T-cell (primary cell): ENCODE results near the gene NFRKB. TPM values are rescaled to one million over a fixed set of nuclear protein-coding genes. Genes with fewer than 3 reads are reported as not detected.

ENCODE experiments used
- ATAC-seq, 4 experiments: fragments of 200-7000 bp in 3 of 4; fragments of 150-1000 bp in 1 of 4; cut with Tn5 transposase; replicated peaks in 1 of 4; 1 replicate in 3 of 4; 2 replicates in 1 of 4; pipeline ENCODE4 v1.10.0; 2021; ENCODE audit warnings: moderate library complexity in 3 of 4, mild to moderate bottlenecking in 2 of 4, moderate number of reproducible peaks in 1 of 4
- CTCF ChIA-PET, 2 donors: fragments of 300-600 bp; sonication (Branson Sonifier 250); formaldehyde crosslinking; loops; one replicate each; lab custom pipeline; 2022; ENCODE audit warnings: antibody characterized with exemption in 2 of 2; lab: Charles Lee
- POLR2A ChIA-PET, 2 donors: fragments of 300-600 bp; sonication (Branson Sonifier 250); formaldehyde crosslinking; loops; one replicate each; lab custom pipeline; 2022; ENCODE audit warnings: antibody characterized with exemption in 2 of 2; lab: Charles Lee
- DNase-seq, 35 experiments: peaks; one replicate each; pipeline versions ENCODE4 v3.0.0 to v3.0.0-alpha.2; 2013 to 2023
- H3K27ac ChIP-seq: one replicate; pipeline ENCODE4 v1.5.1; 2013; ENCODE audit warnings: low read length
- H3K27me3 ChIP-seq, 2 experiments: replicated peaks in 1 of 2; 1 replicate in 1 of 2; 2 replicates in 1 of 2; pipeline versions ENCODE4 v1.6.1 to v1.7.0; 2013; ENCODE audit warnings: low read length in 1 of 2, mixed read lengths in 1 of 2; ENCODE audit not compliant: control insufficient read depth in 2 of 2, insufficient read depth in 2 of 2; ENCODE audit errors: extremely low read depth in 1 of 2
- H3K36me3 ChIP-seq, 2 donors: 1 replicate in 1 of 2; 2 replicates in 1 of 2; pipeline versions ENCODE4 v1.6.1 to v1.7.0; 2013; ENCODE audit warnings: low read length in 1 of 2; ENCODE audit not compliant: control insufficient read depth in 2 of 2, insufficient read depth in 1 of 2; ENCODE audit errors: extremely low read depth in 1 of 2
- H3K4me1 ChIP-seq, 2 experiments: 1 replicate in 1 of 2; 2 replicates in 1 of 2; pipeline versions ENCODE4 v1.6.1 to v1.7.0; 2013; ENCODE audit warnings: low read length in 2 of 2, mixed read lengths in 1 of 2; ENCODE audit not compliant: insufficient read depth in 2 of 2, control insufficient read depth in 1 of 2; ENCODE audit errors: extremely low read depth in 1 of 2
- H3K4me3 ChIP-seq, 2 donors: 1 replicate in 1 of 2; 2 replicates in 1 of 2; pipeline versions ENCODE4 v1.5.1 to v1.7.0; 2013; ENCODE audit warnings: mild to moderate bottlenecking in 2 of 2, low read length in 1 of 2, moderate library complexity in 1 of 2; ENCODE audit not compliant: control insufficient read depth in 1 of 2; ENCODE audit errors: extremely low read depth in 1 of 2
- H3K9me3 ChIP-seq: 2 replicates; pipeline ENCODE4 v1.7.0; 2013
- H3K27ac Mint-ChIP-seq, 2 donors: one replicate each; pipeline ENCODE4 v1.8.0; 2020 to 2021; ENCODE audit warnings: mild to moderate bottlenecking in 2 of 2, mixed read lengths in 2 of 2
- H3K27me3 Mint-ChIP-seq, 2 donors: one replicate each; pipeline ENCODE4 v1.8.0; 2021 to 2022; ENCODE audit warnings: mixed read lengths in 2 of 2
- H3K36me3 Mint-ChIP-seq: one replicate; pipeline ENCODE4 v1.8.0; 2021; ENCODE audit warnings: mixed read lengths
- H3K4me1 Mint-ChIP-seq, 3 donors: one replicate each; pipeline ENCODE4 v1.8.0; 2020 to 2022; ENCODE audit warnings: mixed read lengths in 3 of 3, mild to moderate bottlenecking in 1 of 3
- H3K4me3 Mint-ChIP-seq, 3 donors: one replicate each; pipeline ENCODE4 v1.8.0; 2020 to 2022; ENCODE audit warnings: mild to moderate bottlenecking in 3 of 3, mixed read lengths in 3 of 3, moderate library complexity in 3 of 3
- H3K9me3 Mint-ChIP-seq, 3 donors: one replicate each; pipeline ENCODE4 v1.8.0; 2020 to 2022; ENCODE audit warnings: mixed read lengths in 3 of 3
- WGBS: methylation state at CpG from one replicate; pipeline ENCODE4 v1.1.5; 2013; ENCODE audit warnings: missing lambda C conversion rate; ENCODE audit not compliant: insufficient coverage; 5-methylcytosine and 5-hydroxymethylcytosine counted together
- total RNA-seq, 35 experiments: library from RNA in 6 of 35; stranded (reverse) in 6 of 35; fragments of 120-200 nt in 1 of 35; gene quantifications; one replicate each; pipeline versions ENCODE4 v1.2.1 to v1.2.4 and lab custom pipeline; 2013 to 2026

NFRKB gene
- total RNA-seq, 5 donors from 2014 or later (not counting 1 experiment from before 2014, with no cell fraction given) = 49.7 to 83.9 (median 65.9) TPM

DNA sequence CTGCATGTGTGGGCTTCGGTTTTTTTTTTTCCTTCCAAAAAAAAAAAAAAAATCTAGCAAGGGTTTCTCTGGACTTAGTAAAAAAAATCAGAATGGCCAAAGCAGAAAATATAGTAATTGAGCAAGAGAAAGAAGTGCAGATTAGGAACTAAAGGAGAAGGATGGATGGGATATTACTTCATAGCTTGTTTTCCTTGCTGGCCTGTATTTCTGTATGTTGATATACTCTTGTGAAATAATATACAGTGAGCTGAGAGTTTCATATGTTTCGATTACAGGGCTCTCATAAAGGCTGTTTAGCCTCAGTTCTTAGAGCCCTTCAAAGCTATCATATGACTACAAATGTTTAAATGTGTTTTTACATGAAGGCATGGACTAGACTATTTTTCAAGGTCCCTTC is 34.3 kb upstream of the NFRKB start:
- no peak overlapping the region for H3K4me3 Mint-ChIP-seq
- Histone ChIP-seq H3K27ac (no peak overlapping the region), H3K27me3 (no peaks in the 10 kb centered on the region), H3K9me3 (no peaks in the 10 kb centered on the region), H3K36me3 (peaks cover 3 to 28% of the 10 kb centered on the region in 2 donors), H3K4me3 (no peak overlapping the region), H3K4me1 (no peaks in the 10 kb centered on the region)
- no CpG with 5 or more reads among the region's 2 CpGs for WGBS
- no peaks in the 10 kb centered on the region for H3K4me1 Mint-ChIP-seq
- H3K27me3 Mint-ChIP-seq = no peaks in the 10 kb centered on the region
- H3K27ac Mint-ChIP-seq = no peak overlapping the region
- ChIA-PET CTCF (interaction anchor here (0.6 to 1.0 kb wide), 3 partner anchors 14 to 203 kb away, joined by 3 to 4 read pairs (median 3); no protein-coding TSS in a partner anchor), POLR2A (interaction anchor here in 1 of 2 donors (0.6 to 0.7 kb wide), 2 partner anchors 9 to 661 kb away, joined by 5 to 8 read pairs; no protein-coding TSS in a partner anchor)
- no peaks in the 10 kb centered on the region for H3K9me3 Mint-ChIP-seq
- ATAC-seq (no peak), DNase-seq (no peak)
- H3K36me3 Mint-ChIP-seq = peaks cover 49% of the 10 kb centered on the region

DNA sequence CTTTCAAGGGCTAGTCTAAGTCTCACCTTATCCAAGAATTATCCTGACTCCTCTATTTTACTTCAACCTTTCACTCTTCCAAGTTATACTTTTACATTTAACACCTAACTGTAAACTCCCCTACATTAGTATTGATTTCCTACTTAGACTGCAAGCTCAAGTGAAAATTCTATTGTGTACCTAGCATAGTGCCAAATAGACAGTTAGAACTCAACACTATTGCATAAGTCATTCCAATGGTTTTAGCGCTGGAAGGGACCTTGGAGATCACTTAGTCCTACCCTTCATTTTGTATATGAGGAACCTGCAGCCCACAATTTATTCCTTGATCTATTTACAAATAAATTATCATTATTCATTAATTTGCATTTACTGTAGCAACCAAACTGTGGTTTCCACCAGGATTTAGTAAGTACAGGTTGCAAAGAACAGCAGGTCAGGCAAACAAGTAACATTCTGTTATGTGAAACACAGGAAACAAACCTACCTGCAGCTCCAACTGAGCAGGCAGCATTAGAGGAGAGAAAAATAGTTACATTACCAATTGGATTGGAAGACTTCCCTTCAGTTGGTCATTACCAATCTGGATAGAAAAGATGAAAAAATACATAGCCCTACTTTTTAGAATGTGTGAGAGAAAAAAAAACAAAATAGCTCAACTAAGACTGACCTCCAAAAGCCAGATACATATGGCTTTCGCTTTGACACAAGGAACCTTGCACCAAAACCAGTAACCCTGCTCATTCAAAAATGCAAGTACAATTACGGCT is 33.7 kb upstream of the NFRKB start:
- Mint-ChIP-seq H3K4me3 (no peak overlapping the region), H3K27me3 (no peaks in the 10 kb centered on the region), H3K4me1 (no peaks in the 10 kb centered on the region), H3K27ac (no peak overlapping the region), H3K36me3 (peaks cover 46% of the 10 kb centered on the region), H3K9me3 (no peaks in the 10 kb centered on the region)
- Histone ChIP-seq H3K36me3 (peaks cover 3 to 29% of the 10 kb centered on the region in 2 donors), H3K27me3 (no peaks in the 10 kb centered on the region), H3K27ac (no peak overlapping the region), H3K4me1 (no peaks in the 10 kb centered on the region), H3K4me3 (no peak overlapping the region), H3K9me3 (no peaks in the 10 kb centered on the region)
- POLR2A ChIA-PET = interaction anchor here in 1 of 2 donors (0.6 to 0.7 kb wide), 2 partner anchors 10 to 660 kb away, joined by 5 to 8 read pairs; no protein-coding TSS in a partner anchor
- DNase-seq = no peak
- CTCF ChIA-PET = interaction anchor here (0.5 to 1.0 kb wide), 3 partner anchors 40 to 203 kb away, joined by 3 read pairs; no protein-coding TSS in a partner anchor
- WGBS = no CpG with 5 or more reads among the region's 3 CpGs
- no peak for ATAC-seq

DNA sequence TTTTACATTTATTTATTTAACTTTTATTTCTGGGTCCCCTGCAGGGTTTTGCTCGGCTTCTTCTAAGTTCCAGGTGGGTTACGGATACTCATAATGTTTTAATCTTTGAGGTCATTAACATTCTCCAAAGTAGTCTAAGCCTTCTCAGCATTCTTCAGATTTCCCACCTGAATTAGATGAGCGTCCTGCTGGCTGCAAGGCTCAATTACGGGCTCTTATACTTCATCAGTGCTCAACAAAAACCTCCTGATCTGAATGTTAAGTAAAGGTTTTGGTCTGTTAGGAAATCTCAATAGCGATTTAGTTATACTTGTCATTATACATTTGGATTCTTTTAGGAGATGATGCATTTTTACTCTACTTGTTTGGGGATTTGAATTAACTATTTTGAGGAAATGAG is 27.3 kb upstream of the NFRKB start:
- WGBS = no CpG with 5 or more reads among the region's 5 CpGs
- Mint-ChIP-seq H3K36me3 (peaks cover 21% of the 10 kb centered on the region), H3K4me3 (no peak overlapping the region), H3K27ac (peak overlapping the region; percentile 54 to 84), H3K9me3 (no peaks in the 10 kb centered on the region), H3K4me1 (peaks cover 7 to 11% (median 9%) of the 10 kb centered on the region in 3 donors), H3K27me3 (no peaks in the 10 kb centered on the region)
- Histone ChIP-seq H3K4me1 (peaks cover 0 to 7% of the 10 kb centered on the region in 2 experiments), H3K27ac (no peak overlapping the region), H3K9me3 (no peaks in the 10 kb centered on the region), H3K4me3 (no peak overlapping the region), H3K27me3 (no peaks in the 10 kb centered on the region), H3K36me3 (peaks cover 7 to 27% of the 10 kb centered on the region in 2 donors)
- POLR2A ChIA-PET = interaction anchor here in 1 of 2 donors (0.6 kb wide), 1 partner anchor 210 kb away, joined by 3 read pairs; no protein-coding TSS in a partner anchor
- no peak for ATAC-seq
- DNase-seq = no peak
- CTCF ChIA-PET = interaction anchor here (0.5 to 7.2 kb wide), 10 partner anchors 7 to 413 kb away, joined by 3 to 118 read pairs (median 6); no protein-coding TSS in a partner anchor

DNA sequence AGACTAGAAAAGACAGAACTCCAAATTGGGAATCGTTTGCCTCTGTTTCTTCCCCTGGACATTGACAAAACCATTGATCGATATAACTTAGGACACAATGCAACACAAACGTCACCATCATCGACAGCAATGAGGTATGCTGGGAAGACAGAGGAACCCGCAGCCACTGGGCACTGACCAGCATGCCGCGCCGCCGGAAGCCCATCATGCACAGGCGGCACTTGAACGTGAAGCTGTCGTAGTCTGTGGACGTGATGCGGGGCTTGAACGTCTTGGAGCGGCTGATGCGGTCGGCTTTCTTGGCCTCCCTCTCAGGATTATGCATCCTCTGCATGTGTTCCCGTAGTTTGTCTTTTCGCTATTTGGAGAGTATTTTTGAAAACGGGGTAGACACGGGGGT is 23.0 kb upstream of the NFRKB start:
- no peak for DNase-seq
- Histone ChIP-seq H3K27me3 (no peaks in the 10 kb centered on the region), H3K9me3 (no peaks in the 10 kb centered on the region), H3K4me3 (no peak overlapping the region), H3K36me3 (peaks cover 12 to 33% of the 10 kb centered on the region in 2 donors), H3K27ac (no peak overlapping the region), H3K4me1 (peaks cover 0 to 4% of the 10 kb centered on the region in 2 experiments)
- Mint-ChIP-seq H3K4me3 (no peak overlapping the region), H3K27me3 (no peaks in the 10 kb centered on the region), H3K4me1 (peaks cover 3 to 9% (median 6%) of the 10 kb centered on the region in 3 donors), H3K27ac (no peak overlapping the region), H3K9me3 (no peaks in the 10 kb centered on the region), H3K36me3 (peaks cover 26% of the 10 kb centered on the region)
- ATAC-seq = no peak
- WGBS = 97% methylated on average over 18 of the region's 22 CpGs
- ChIA-PET POLR2A (no interaction called here), CTCF (no interaction called here)

DNA sequence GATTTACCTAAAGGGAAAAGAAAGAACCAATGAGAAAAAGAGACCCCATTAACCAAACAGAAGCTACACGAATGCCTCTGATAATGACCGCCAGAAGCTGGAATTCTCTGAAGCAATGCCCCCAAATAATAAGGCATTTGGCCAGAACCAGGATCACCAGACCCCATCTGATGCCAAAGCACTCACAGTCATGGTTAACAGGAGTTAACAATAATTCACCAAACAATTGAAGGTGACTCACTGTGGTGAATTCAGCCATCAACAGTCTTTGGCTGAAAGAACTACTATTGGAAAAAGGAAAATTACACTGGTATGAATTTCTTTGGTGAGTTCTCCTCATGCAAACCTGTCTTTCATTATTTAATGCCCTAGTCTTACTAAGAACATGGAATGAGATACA is 21.9 kb upstream of the NFRKB start:
- Histone ChIP-seq H3K36me3 (peaks cover 12 to 27% of the 10 kb centered on the region in 2 donors), H3K9me3 (no peaks in the 10 kb centered on the region), H3K27me3 (no peaks in the 10 kb centered on the region), H3K4me1 (no peaks in the 10 kb centered on the region), H3K27ac (no peak overlapping the region), H3K4me3 (no peak overlapping the region)
- DNase-seq (no peak), ATAC-seq (no peak)
- no CpG with 5 or more reads among the region's 2 CpGs for WGBS
- no peaks in the 10 kb centered on the region for H3K9me3 Mint-ChIP-seq
- no peaks in the 10 kb centered on the region for H3K27me3 Mint-ChIP-seq
- peaks cover 0 to 3% (median 0%) of the 10 kb centered on the region in 3 donors for H3K4me1 Mint-ChIP-seq
- peaks cover 28% of the 10 kb centered on the region for H3K36me3 Mint-ChIP-seq
- H3K27ac Mint-ChIP-seq = no peak overlapping the region
- ChIA-PET CTCF (no interaction called here), POLR2A (no interaction called here)
- H3K4me3 Mint-ChIP-seq = no peak overlapping the region

DNA sequence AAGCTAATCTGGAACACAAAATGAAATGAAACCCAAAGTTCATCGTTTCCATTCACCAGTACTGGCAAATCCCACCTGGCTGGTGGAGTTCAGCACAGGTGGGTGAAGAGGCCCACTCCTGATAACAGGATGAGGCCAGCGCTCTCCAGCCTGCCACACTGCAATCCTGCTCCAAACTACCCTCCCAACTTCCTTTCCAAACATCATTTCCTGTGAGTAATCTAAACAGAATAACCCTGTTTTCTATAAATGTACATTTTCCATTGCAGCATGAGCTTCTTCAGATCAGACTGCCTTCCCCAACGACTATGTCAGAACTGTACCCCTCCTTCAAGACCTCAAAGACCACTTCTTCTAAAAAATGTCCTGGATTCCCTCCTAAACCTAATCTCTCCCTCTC is 15.9 kb upstream of the NFRKB start:
- ATAC-seq = no peak
- POLR2A ChIA-PET = no interaction called here
- Histone ChIP-seq H3K4me1 (no peaks in the 10 kb centered on the region), H3K36me3 (peaks cover 11 to 40% of the 10 kb centered on the region in 2 donors), H3K9me3 (no peaks in the 10 kb centered on the region), H3K4me3 (no peak overlapping the region), H3K27me3 (no peaks in the 10 kb centered on the region), H3K27ac (no peak overlapping the region)
- 63% methylated on average over 3 of the region's 3 CpGs for WGBS
- no peak for DNase-seq
- H3K9me3 Mint-ChIP-seq = no peaks in the 10 kb centered on the region
- CTCF ChIA-PET = no interaction called here
- peaks cover 41% of the 10 kb centered on the region for H3K36me3 Mint-ChIP-seq
- no peak overlapping the region for H3K4me3 Mint-ChIP-seq
- peaks cover 3 to 6% (median 4%) of the 10 kb centered on the region in 3 donors for H3K4me1 Mint-ChIP-seq
- no peaks in the 10 kb centered on the region for H3K27me3 Mint-ChIP-seq
- H3K27ac Mint-ChIP-seq = no peak overlapping the region
